ENCODE measurements around the gene BDH2.
A peak's percentile ranks its signal among the peaks of the same experiment; 100 is the strongest.

BDH2 gene

DNA sequence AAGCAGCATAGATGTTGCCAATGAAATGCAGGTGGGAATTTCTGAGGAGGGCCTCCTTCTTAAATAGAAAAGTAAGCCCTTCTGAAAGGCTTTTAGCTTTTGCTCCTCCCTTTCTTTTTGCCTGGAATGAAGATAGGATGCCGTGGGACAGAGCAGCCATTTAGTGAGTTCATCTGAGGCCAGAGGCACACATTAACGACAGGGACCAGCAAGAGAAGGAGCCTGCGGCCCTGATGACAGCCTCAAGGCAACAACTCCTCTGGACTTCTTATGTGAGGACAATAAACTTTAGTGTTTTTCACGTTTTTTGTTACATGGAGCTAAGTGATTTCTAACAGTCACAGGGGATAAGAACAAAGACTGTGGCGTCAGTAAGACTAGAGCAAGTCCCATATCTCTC lies 1.1 kb upstream of the BDH2 start:
- Histone ChIP-seq H3K27me3 (ENCODE audit: insufficient read depth, low read depth) (no peaks in the 10 kb centered on the region), H4K20me1 (ENCODE audit: insufficient read depth) (no peaks in the 10 kb centered on the region), H3K4me1 (ENCODE audit: low read depth, poor library complexity, severe bottlenecking) (peaks cover 11% of the 10 kb centered on the region), H3K36me3 (ENCODE audit: insufficient read depth) (no peaks in the 10 kb centered on the region), H3K9ac (no peak overlapping the region), H2AFZ (ENCODE audit: low read depth) (no peak overlapping the region), H3K4me3 (IDR thresholded peaks at IDR 0.05; ENCODE audit: insufficient read depth, low read depth, low read length) (no peak overlapping the region), H3K27ac (no peak overlapping the region), H3K79me2 (ENCODE audit: insufficient read depth, low read depth) (no peaks in the 10 kb centered on the region), H3K4me2 (no peak overlapping the region)
- TF ChIP-seq CTCF (conservative IDR thresholded peaks at IDR 0.05; ENCODE audit: low read depth, low read length) = no peak

- Histone ChIP-seq H3K9ac (peak overlapping the region; percentile 11; the same call in 1 of the 2 replicates), H3K36me3 (ENCODE audit: insufficient read depth) (no peaks in the 10 kb centered on the region), H3K4me1 (ENCODE audit: low read depth, poor library complexity, severe bottlenecking) (peaks cover 11% of the 10 kb centered on the region), H4K20me1 (ENCODE audit: insufficient read depth) (no peaks in the 10 kb centered on the region), H3K4me3 (IDR thresholded peaks at IDR 0.05; ENCODE audit: insufficient read depth, low read depth, low read length) (no peak overlapping the region), H3K79me2 (ENCODE audit: insufficient read depth, low read depth) (no peaks in the 10 kb centered on the region), H3K27me3 (ENCODE audit: insufficient read depth, low read depth) (no peaks in the 10 kb centered on the region), H2AFZ (ENCODE audit: low read depth) (peak overlapping the region; percentile 56), H3K4me2 (peak overlapping the region; percentile 36), H3K27ac (no peak overlapping the region)
- no peak for TF ChIP-seq CTCF (conservative IDR thresholded peaks at IDR 0.05; ENCODE audit: low read depth, low read length)
Observed at GRCh38 chr4:103098756-103099440, 736 bp downstream of the BDH2 start.

- H3K27me3 ChIP-seq (ENCODE audit: insufficient read depth, low read depth) = no peaks in the 10 kb centered on the region
- no peak overlapping the region for H3K9ac ChIP-seq
- no peaks in the 10 kb centered on the region for H4K20me1 ChIP-seq (ENCODE audit: insufficient read depth)
- no peak overlapping the region for H3K4me2 ChIP-seq
- TF ChIP-seq CTCF (conservative IDR thresholded peaks at IDR 0.05; ENCODE audit: low read depth, low read length) = no peak
- H3K27ac ChIP-seq = no peak overlapping the region
- no peaks in the 10 kb centered on the region for H3K36me3 ChIP-seq (ENCODE audit: insufficient read depth)
- no peaks in the 10 kb centered on the region for H3K79me2 ChIP-seq (ENCODE audit: insufficient read depth, low read depth)
- no peak overlapping the region for H3K4me3 ChIP-seq (IDR thresholded peaks at IDR 0.05; ENCODE audit: insufficient read depth, low read depth, low read length)
- peaks cover 11% of the 10 kb centered on the region for H3K4me1 ChIP-seq (ENCODE audit: low read depth, poor library complexity, severe bottlenecking)
- no peak overlapping the region for H2AFZ ChIP-seq (ENCODE audit: low read depth)
Observed at GRCh38 chr4:103098341-103098740, 1.3 kb downstream of the BDH2 start.

GRCh38 chr4:103097112-103097511 lies 2.5 kb downstream of the BDH2 start:
- no peak for TF ChIP-seq CTCF (conservative IDR thresholded peaks at IDR 0.05; ENCODE audit: low read depth, low read length)
- Histone ChIP-seq H3K27ac (no peak overlapping the region), H3K4me1 (ENCODE audit: low read depth, poor library complexity, severe bottlenecking) (peaks cover 21% of the 10 kb centered on the region), H2AFZ (ENCODE audit: low read depth) (no peak overlapping the region), H3K9ac (no peak overlapping the region), H3K4me2 (no peak overlapping the region), H3K79me2 (ENCODE audit: insufficient read depth, low read depth) (no peaks in the 10 kb centered on the region), H3K4me3 (IDR thresholded peaks at IDR 0.05; ENCODE audit: insufficient read depth, low read depth, low read length) (no peak overlapping the region), H3K27me3 (ENCODE audit: insufficient read depth, low read depth) (no peaks in the 10 kb centered on the region), H3K36me3 (ENCODE audit: insufficient read depth) (no peaks in the 10 kb centered on the region), H4K20me1 (ENCODE audit: insufficient read depth) (no peaks in the 10 kb centered on the region)
